Smooth muscle cell (in vitro differentiated cells): Measurements from ENCODE around the gene PPM1J. TPM values are rescaled to one million over a fixed set of nuclear protein-coding genes. Genes with fewer than 3 reads are reported as not detected.

Source experiments
- DNase-seq: peaks from one replicate; lab custom pipeline; 2025; ENCODE audit not compliant: unreplicated experiment; lab: John Stamatoyannopoulos, UW
- H2AFZ ChIP-seq: fragments of 200-600 bp; sonication (generic); 2 replicates; pipeline ENCODE4 v1.6.0; 2016; ENCODE audit warnings: antibody characterized with exemption, low read depth, mild to moderate bottlenecking
- H3F3A ChIP-seq: fragments of 200-600 bp; sonication (generic); 2 replicates; pipeline ENCODE4 v1.6.0; 2017; ENCODE audit warnings: antibody characterized with exemption, low read depth
- H3K27ac ChIP-seq: fragments of 200-600 bp; sonication (generic); 2 replicates; pipeline ENCODE4 v1.5.1; 2016; ENCODE audit warnings: low read depth, mild to moderate bottlenecking
- H3K27me3 ChIP-seq: fragments of 200-600 bp; sonication (generic); 2 replicates; pipeline ENCODE4 v1.6.1; 2016; ENCODE audit warnings: low read depth, mild to moderate bottlenecking
- H3K36me3 ChIP-seq: fragments of 200-600 bp; sonication (generic); 2 replicates; pipeline ENCODE4 v1.5.1; 2016; ENCODE audit warnings: low read depth
- H3K4me1 ChIP-seq: fragments of 200-600 bp; sonication (generic); 2 replicates; pipeline ENCODE4 v1.5.1; 2016; ENCODE audit warnings: low read depth
- H3K4me2 ChIP-seq: fragments of 200-600 bp; sonication (generic); 2 replicates; pipeline ENCODE4 v1.6.0; 2016; ENCODE audit warnings: mild to moderate bottlenecking
- H3K4me3 ChIP-seq: fragments of 200-600 bp; sonication (generic); 2 replicates; pipeline ENCODE4 v1.5.1; 2016; ENCODE audit warnings: mild to moderate bottlenecking
- H3K79me2 ChIP-seq: fragments of 200-600 bp; sonication (generic); 2 replicates; pipeline ENCODE4 v1.6.0; 2016; ENCODE audit warnings: low read depth, mild to moderate bottlenecking
- H3K9ac ChIP-seq: fragments of 200-600 bp; sonication (generic); 2 replicates; pipeline ENCODE4 v1.6.0; 2016; ENCODE audit warnings: low read depth
- H3K9me3 ChIP-seq: fragments of 200-600 bp; sonication (generic); replicated peaks from 2 replicates; pipeline ENCODE4 v1.5.1; 2016; ENCODE audit warnings: low read depth
- H4K20me1 ChIP-seq: fragments of 200-600 bp; sonication (generic); 2 replicates; pipeline ENCODE4 v1.6.0; 2016; ENCODE audit warnings: low read depth
- CTCF ChIP-seq: fragments of 200-600 bp; sonication (generic); IDR thresholded peaks from 2 replicates; pipeline ENCODE4 v1.5.1; 2017; ENCODE audit warnings: borderline replicate concordance, mild to moderate bottlenecking, antibody characterized with exemption; ENCODE audit not compliant: insufficient read depth, poor library complexity, severe bottlenecking
- WGBS: methylation state at CpG from one replicate; pipeline ENCODE4 v1.1.7; 2016; ENCODE audit warnings: low lambda C conversion rate; 5-methylcytosine and 5-hydroxymethylcytosine counted together
- polyA plus RNA-seq: library from polyadenylated mRNA; unstranded; fragments of >200 nt; fragmentation: Nextera tagmentation; extraction: Ambion mirVana; gene quantifications from 2 replicates; pipeline ENCODE4 v1.2.1, GENCODE V29; 2016
- total RNA-seq: library from RNA; depleted of rRNA; stranded (reverse); fragments of >200 nt; gene quantifications from 2 replicates; pipeline ENCODE4 v1.2.3, GENCODE V29; 2014

The PPM1J gene
- total and polyA plus RNA-seq, 2 experiments from 2014 or later: 1.2 to 5.2 TPM

GRCh38 chr1:112712701-112713128 lies 2.4 kb downstream of the PPM1J start:
- Histone ChIP-seq H3K4me3 (no peak overlapping the region), H3K27me3 (no peaks in the 10 kb centered on the region), H3K9ac (no peak overlapping the region), H3K36me3 (no peaks in the 10 kb centered on the region), H3K79me2 (no peaks in the 10 kb centered on the region), H2AFZ (no peak overlapping the region), H3K9me3 (no peaks in the 10 kb centered on the region), H3K27ac (no peak overlapping the region), H3K4me1 (peaks cover 12% of the 10 kb centered on the region), H3K4me2 (no peak overlapping the region), H4K20me1 (no peaks in the 10 kb centered on the region), H3F3A (no peaks in the 10 kb centered on the region)
- WGBS: 86% methylated on average over 9 of the region's 9 CpGs
- no peak for TF ChIP-seq CTCF
- DNase-seq: no peak

- Histone ChIP-seq H4K20me1 (no peaks in the 10 kb centered on the region), H2AFZ (no peak overlapping the region), H3K79me2 (no peaks in the 10 kb centered on the region), H3K4me2 (no peak overlapping the region), H3K27me3 (no peaks in the 10 kb centered on the region), H3K9me3 (no peaks in the 10 kb centered on the region), H3K4me3 (no peak overlapping the region), H3K27ac (no peak overlapping the region), H3K9ac (no peak overlapping the region), H3K4me1 (peaks cover 16% of the 10 kb centered on the region), H3K36me3 (no peaks in the 10 kb centered on the region), H3F3A (no peaks in the 10 kb centered on the region)
- no peak for DNase-seq
- no peak for TF ChIP-seq CTCF
- WGBS: 92% methylated on average over 7 of the region's 7 CpGs
Measured at GRCh38 chr1:112712191-112712590, 2.9 kb downstream of the PPM1J start.

- TF ChIP-seq CTCF: no peak
- Histone ChIP-seq H3K79me2 (peaks cover 2% of the 10 kb centered on the region), H4K20me1 (no peaks in the 10 kb centered on the region), H3K4me2 (no peak overlapping the region), H3K9ac (no peak overlapping the region), H3K9me3 (no peaks in the 10 kb centered on the region), H2AFZ (no peak overlapping the region), H3K27ac (no peak overlapping the region), H3K4me1 (peaks cover 16% of the 10 kb centered on the region), H3K27me3 (no peaks in the 10 kb centered on the region), H3K36me3 (no peaks in the 10 kb centered on the region), H3K4me3 (no peak overlapping the region), H3F3A (no peaks in the 10 kb centered on the region)
- no peak for DNase-seq
- WGBS: 79% methylated on average over 11 of the region's 11 CpGs
Measured at GRCh38 chr1:112711670-112712069, 3.5 kb downstream of the PPM1J start.

- Histone ChIP-seq H4K20me1 (peaks cover under 1% of the 10 kb centered on the region), H3K4me3 (no peak overlapping the region), H3K27me3 (no peaks in the 10 kb centered on the region), H3K79me2 (peaks cover 5% of the 10 kb centered on the region), H3K4me1 (peaks cover 16% of the 10 kb centered on the region), H3K9ac (no peak overlapping the region), H3K9me3 (no peaks in the 10 kb centered on the region), H2AFZ (no peak overlapping the region), H3K4me2 (no peak overlapping the region), H3K36me3 (no peaks in the 10 kb centered on the region), H3F3A (no peaks in the 10 kb centered on the region), H3K27ac (no peak overlapping the region)
- TF ChIP-seq CTCF: no peak
- 89% methylated on average over 7 of the region's 7 CpGs for WGBS
- DNase-seq: no peak
Measured at GRCh38 chr1:112711041-112711440, 4.1 kb downstream of the PPM1J start.
